ENCODE measurements around the gene ZNF33A.
"Not testable (repeated sequence)": the region's sequence is repeated elsewhere in the genome, so short reads cannot be mapped to it uniquely, and the experiment has no call there.

ZNF33A gene

DNA sequence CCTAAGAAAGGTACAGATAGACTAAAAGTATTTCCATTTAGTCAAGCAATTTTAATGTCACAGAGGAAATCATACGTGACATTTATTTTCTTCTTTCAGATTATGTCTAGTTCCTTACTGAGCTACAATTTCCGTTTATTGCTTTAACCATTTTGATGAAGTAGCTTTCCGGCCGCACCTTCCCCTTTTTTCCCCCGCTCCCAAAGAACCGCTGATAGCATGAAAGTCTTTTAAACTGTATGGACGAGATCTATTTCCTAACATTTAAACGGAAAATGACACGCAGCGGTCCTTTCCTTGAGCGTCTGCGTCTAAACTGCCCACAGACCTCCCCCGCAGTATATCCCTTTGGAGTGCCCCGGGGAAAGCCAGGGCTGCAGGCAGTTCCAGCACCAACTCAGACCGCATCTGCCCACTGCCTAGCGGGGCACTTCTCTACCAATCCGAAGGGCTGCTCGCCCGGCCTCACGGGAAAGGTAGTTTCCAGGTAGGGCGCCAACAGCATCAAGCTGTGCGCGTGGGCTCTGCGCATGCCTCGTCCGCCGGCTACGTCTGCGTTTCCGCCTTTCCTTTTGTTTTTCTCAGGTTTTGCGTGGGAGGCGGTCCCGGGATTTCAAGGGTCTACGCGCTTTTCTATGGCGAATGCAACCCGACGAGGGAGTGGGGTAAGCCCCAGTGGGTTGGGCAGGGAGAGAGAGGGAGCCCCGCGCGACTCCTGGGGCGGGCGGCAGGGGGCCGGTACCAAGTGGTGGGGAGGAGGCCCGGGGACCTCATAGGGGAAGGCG, at the start of gene ZNF33A:
Gene ZNF33A, plus strand, starts transcription at position 557 of the 785 bp plus-strand sequence. CDS start 1,667 bp downstream, outside the sequence.
- DNase-seq = peak; percentile 96

DNA sequence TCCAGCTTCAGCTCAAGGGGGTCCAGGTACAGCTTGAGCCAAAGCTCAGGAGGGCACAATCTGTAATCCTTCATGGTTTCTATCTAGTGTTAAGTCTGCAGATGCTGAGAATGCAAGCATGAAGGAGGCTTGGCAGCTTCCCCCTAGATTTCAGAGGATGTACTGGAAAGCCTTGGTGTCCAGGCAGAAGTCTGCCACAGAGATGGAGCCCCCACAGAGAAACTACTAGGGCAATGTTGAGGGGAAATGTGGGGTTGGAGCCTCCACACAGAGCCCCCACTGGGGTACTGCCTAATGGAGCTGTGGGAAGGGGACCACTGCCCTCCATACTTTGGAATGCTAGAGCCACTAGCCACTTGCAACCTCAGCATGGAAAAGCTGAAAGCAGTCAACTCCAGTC, 45.5 kb upstream of the ZNF33A start:
- DNase-seq = no peak

GRCh38 chr10:37972396-37972795, 38.1 kb upstream of the ZNF33A start:
- DNase-seq = no peak

- DNase-seq = peak; percentile 61
Observed at GRCh38 chr10:37975401-37975991, 35.0 kb upstream of the ZNF33A start.

DNA sequence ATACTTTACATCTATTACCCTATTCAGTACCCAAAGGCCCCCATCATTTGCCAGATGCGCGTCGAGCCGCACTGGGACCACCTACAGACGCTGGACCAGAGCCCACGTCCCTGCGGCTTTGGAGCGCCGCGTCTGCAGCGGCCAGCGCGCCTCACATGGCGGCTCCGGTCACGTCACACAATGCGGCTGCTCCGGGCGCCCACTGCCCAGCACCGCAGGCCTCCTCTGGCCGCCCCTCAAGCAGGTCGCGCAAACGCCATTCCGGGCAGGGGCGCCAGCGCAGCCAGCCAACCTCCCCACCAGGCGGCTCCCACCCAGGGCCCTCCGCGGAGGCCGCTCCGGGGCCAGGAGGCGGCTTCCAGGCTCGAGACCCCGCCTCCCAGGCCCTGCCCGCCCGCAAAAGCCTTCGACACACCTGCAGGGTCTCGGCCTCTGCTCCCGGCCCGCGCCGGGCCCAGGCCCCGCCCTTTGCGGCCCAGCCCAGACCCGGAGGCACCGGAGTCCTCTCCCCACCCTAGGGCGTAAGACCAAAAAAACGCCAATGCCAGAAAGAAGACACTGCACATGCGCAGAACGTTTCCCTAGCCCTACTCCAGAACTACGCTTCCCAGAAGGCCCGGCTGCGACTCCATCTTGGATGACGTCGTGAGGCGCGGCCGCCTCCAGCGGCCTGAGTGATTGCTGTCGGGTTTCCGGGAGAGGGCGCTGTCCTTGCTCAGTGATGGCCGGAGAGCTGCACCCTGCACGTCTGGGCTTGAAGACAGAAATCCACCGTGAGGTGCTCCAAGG, 34.2 kb upstream of the ZNF33A start, which contains the start of gene ZNF25:
Gene ZNF25, minus strand, starts transcription at position 557 of the 789 bp plus-strand sequence. CDS start 4,925 bp downstream, outside the sequence.
- DNase-seq = peak; percentile 99

DNA sequence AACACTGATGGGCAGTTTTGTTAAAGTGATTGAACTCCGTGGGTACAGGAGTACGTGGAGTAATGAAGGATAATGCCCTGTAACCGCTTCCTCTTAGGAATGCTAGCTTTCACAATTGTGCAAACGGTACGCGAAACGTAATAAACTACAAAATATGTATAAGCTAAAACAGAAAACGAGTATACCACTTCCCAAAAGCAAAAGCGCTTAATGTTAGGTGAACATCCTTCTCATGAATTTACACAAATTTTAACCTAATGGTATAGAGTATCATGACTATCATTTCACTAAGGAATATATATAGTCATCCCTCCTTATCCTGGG, 33.6 kb upstream of the ZNF33A start:
- DNase-seq = no peak

- no peak for DNase-seq
Observed at GRCh38 chr10:37991655-37992054, 18.8 kb upstream of the ZNF33A start.

DNA sequence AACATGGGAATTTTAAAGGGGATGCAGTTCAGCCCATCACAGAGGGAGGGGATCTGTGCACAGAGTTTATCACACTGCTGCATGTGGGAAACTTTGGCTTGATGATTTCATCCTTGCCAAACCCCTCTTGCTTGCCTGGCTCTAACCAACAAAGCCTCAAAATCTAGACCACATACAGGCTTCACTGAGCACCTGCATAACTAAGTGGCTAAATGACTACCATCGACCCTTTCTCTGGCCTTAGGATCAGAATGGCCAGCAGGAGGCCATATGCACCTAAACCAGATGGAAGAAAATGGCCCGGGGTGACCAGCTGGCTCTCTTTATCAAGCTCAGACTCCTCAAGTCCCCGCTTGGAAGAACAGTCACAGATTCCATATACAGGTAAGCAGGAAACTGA, 18.4 kb upstream of the ZNF33A start:
- DNase-seq = peak; percentile 43

- not testable (repeated sequence) for DNase-seq
Observed at GRCh38 chr10:37998920-37999319, 11.6 kb upstream of the ZNF33A start.

- not testable (repeated sequence) for DNase-seq
Observed at GRCh38 chr10:38000474-38000873, 10.0 kb upstream of the ZNF33A start.

- DNase-seq = no peak
Observed at GRCh38 chr10:38003026-38003425, 7.4 kb upstream of the ZNF33A start.

DNA sequence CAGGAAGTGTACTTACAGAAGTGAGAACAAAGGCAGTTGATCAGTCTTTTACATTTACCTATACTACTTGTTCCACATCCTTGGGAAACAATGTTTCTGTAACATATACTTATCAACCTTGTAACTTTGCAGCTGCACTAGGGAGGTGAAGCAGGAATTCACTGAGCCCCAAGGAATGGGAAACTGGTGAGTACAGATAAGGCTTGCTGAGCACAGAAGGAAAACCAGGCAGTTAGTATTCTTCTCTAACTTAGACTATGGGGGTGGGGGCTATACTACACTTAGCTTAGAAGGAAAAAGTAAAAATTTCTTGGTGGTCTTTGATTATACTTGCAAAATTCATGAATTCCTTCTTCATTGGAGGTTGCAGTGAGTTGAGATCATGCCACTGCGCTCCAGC, 6.9 kb upstream of the ZNF33A start:
- peak; percentile 14 for DNase-seq

DNA sequence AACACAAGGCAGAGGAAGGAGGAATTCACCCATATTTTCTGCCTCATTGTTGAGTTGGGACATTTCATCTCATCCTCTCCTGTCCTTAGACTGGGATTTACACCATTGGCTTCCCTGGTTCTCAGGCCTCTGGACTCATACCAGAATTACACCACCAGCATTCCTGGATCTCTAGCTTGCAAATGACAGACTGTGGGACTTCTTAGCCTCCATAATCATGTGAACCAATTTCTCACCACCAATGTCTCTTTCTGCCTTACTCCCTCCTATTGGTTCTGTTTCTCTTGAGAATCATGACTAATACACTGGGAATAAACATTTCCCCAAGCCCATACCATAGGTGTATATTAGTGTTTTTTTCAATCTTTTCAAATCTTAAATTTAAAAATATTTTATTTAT, 2.9 kb upstream of the ZNF33A start:
- DNase-seq = no peak

DNA sequence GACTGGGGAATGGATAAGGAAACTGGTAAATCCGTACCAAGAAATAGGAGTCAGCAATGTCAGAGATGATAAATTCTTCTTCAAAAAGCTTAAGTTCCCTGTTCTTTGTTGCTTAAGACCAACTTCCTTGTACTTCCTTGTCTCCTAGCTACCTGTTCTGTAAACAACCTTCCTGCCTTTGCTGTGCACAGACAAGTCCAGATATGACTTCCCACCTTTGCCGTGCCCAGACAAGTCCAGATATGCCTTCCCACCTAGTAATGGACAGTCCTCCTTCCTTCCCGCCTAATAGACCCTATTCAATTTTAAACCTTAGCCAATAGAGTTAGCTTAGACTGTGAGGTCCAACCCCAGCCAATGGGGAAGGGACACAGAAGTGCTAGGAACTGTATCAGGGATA, 2.5 kb upstream of the ZNF33A start:
- peak; percentile 7 for DNase-seq

DNA sequence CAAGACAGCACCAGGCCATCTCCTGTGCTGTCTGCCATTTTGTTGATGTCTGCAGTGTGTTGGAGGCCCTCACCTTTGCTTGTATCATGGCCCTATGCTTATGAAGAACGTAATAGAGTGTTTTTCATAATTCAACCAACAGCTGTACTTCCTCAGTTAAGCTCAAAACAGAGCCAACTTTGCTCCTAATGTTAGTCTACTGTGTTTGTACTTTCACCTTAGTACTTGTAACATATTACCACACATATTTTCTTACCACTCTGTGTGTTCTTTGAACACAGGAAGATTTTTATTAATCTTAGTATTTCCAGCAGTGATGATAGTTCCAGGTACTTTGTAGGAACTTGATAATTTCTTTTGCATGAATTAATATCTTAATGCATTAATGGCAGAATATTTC, 5.9 kb downstream of the ZNF33A start:
- no peak for DNase-seq

DNA sequence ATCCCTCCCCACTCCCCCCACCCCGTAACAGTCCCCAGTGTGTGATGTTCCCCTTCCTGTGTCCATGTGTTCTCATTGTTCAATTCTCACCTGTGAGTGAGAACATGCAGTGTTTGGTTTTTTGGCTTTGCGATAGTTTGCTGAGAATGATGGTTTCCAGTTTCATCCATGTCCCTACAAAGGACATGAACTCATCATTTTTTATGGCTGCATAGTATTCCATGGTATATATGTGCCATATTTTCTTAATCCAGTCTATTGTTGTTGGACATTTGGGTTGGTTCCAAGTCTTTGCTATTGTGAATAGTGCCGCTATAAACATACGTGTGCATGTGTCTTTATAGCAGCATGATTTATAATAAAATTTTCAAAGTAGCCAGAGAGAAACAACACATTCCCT, 8.6 kb downstream of the ZNF33A start:
- DNase-seq = not testable (repeated sequence)

DNA sequence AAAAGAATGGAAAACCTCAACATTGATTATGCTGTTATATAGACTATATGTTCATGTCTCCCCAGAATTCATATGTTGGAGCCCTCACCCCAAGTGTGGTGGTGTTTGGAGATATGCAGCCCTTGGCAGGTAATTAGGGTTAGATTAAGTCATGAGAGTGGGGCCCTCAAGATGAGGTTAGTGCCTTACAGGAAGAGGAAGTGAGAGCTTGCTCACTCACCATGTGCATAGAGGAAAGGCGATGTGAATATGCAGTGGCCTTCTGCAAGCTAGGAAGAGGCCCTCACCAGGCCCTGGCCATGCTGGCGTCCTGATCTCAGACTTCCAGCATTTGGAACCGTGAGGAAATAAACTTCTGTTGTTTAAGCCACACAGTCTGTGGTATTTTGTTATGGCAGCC, 14.8 kb downstream of the ZNF33A start:
- peak; percentile 14 for DNase-seq

- DNase-seq = no peak
Observed at GRCh38 chr10:38027986-38028385, 17.5 kb downstream of the ZNF33A start.

- DNase-seq = no peak
Observed at GRCh38 chr10:38032886-38033285, 22.4 kb downstream of the ZNF33A start.

DNA sequence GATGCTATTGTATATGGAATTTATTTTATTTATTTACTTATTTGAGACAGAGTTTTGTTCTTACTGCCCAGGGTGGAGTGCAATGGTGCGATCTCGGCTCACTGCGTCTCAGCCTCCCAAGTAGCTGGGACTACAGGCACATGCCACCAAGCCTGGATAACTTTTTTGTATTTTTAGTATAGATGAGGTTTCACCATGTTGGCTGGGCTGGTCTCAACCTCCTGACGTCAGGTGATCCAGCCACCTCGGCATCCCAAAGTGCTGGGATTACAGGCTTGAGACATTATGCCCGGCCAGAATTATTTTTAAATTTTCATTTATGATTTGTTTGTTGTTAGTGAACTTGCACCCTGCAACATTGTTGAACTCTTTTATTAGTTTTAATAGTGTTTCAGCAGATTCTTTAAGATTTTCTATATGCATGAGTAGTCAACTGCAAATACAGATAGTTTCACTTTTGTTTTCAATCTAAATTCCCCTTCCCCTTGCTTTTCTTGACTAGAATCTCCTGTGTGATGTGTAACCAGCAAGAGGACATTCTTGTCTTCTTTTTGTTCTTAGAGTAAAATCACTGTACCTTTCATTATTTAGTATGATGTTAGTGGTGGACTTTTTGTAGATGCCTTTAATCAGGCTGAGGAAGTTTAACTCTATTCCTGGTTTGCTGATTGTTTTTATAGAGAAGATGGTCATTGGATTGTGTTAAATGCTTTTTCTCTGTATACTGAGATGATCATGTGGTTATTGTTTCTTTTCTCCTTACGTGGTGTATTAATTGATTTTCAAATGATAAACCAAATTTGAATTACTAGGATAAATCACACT, 27.8 kb downstream of the ZNF33A start:
- DNase-seq = peak; percentile 80

DNA sequence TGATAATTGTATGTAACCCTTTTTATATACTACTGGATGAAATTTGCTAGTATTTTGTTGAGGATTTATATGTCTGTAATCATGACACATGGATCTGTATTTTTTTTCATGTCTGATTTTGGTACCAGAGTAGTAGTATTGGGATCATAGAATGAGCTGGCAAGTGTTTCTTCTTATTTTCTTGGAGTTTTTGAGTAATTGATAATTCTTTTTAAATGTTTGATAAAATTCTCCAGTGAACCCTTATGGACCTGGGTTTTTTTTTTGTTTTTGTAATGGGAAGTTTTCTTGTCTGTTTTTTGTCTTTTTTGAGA, 28.4 kb downstream of the ZNF33A start:
- peak; percentile 66 for DNase-seq

DNA sequence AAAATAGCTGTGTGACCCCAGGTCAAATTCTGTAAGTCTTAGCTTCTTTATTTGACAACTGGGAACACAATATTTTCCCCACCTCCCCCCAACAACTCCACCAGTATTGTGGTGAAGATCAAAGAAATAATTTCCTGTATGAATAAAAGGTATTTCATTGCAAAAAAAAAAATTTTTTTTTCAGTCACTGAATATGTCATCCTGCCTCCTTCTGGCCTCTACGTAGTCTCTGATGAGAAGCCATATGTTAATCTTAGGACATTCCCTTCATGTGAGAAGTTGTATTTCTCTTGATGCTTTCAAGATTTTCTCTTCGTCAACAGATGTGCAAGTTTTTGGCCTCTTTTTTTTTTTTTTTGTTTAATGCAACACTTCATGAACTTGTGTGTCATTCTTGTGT, 33.0 kb downstream of the ZNF33A start:
- no peak for DNase-seq

- DNase-seq = no peak
Observed at GRCh38 chr10:38045129-38045528, 34.7 kb downstream of the ZNF33A start.
